ENCODE data around the gene COG6.

The COG6 gene

GRCh38 chr13:39760521-39760920 is 105.1 kb downstream of the COG6 start:
- DNase-seq: no peak
- peaks cover 0 to 10% (median 2%) of the 10 kb centered on the region in 3 donors for H3K36me3 ChIP-seq
- intact Hi-C loops (cut with DNase I; ENCODE audit: low total_unique reads): no loop called here

GRCh38 chr13:39765801-39766463 is 110.5 kb downstream of the COG6 start:
- no peak overlapping the region for H3K4me3 ChIP-seq
- peaks cover 0 to 7% (median 0%) of the 10 kb centered on the region in 3 donors for H3K9me3 ChIP-seq
- peaks cover 0 to 7% (median 0%) of the 10 kb centered on the region in 4 donors for H3K4me1 ChIP-seq
- DNase-seq: peak in 1 of 2 donors; percentile 19
- no peak for TF ChIP-seq CTCF (IDR thresholded peaks at IDR 0.05)
- no peaks in the 10 kb centered on the region for H3K36me3 ChIP-seq
- no peaks in the 10 kb centered on the region for H3K27me3 ChIP-seq
- no peak overlapping the region for H3K27ac ChIP-seq
- intact Hi-C loops (cut with DNase I; ENCODE audit: low total_unique reads): no loop called here

More at GRCh38 chr13:39760521-39760920, 105.1 kb downstream of the COG6 start:
- Histone ChIP-seq H3K9me3 (peaks cover 0 to 14% (median 4%) of the 10 kb centered on the region in 3 donors), H3K4me1 (no peaks in the 10 kb centered on the region), H3K4me3 (no peak overlapping the region), H3K27me3 (no peaks in the 10 kb centered on the region), H3K27ac (no peak overlapping the region)
- no peak for TF ChIP-seq CTCF (IDR thresholded peaks at IDR 0.05)

GRCh38 chr13:39766464-39767158 is 111.1 kb downstream of the COG6 start:
- Histone ChIP-seq H3K4me3 (no peak overlapping the region), H3K9me3 (peaks cover 0 to 7% (median 0%) of the 10 kb centered on the region in 3 donors), H3K27me3 (no peaks in the 10 kb centered on the region), H3K36me3 (peaks cover 0 to 3% (median 0%) of the 10 kb centered on the region in 3 donors), H3K4me1 (peaks cover 0 to 7% (median 0%) of the 10 kb centered on the region in 4 donors), H3K27ac (no peak overlapping the region)
- intact Hi-C loops (cut with DNase I; ENCODE audit: low total_unique reads): no loop called here
- no peak for TF ChIP-seq CTCF (IDR thresholded peaks at IDR 0.05)
- DNase-seq: no peak

GRCh38 chr13:39767791-39768517 is 112.5 kb downstream of the COG6 start:
- intact Hi-C loops (cut with DNase I; ENCODE audit: low total_unique reads): no loop called here
- Histone ChIP-seq H3K9me3 (no peaks in the 10 kb centered on the region), H3K4me1 (peaks cover 0 to 7% (median 0%) of the 10 kb centered on the region in 4 donors), H3K4me3 (no peak overlapping the region), H3K27me3 (no peaks in the 10 kb centered on the region), H3K36me3 (peaks cover 0 to 3% (median 0%) of the 10 kb centered on the region in 3 donors), H3K27ac (no peak overlapping the region)
- TF ChIP-seq CTCF (IDR thresholded peaks at IDR 0.05): no peak
- no peak for DNase-seq

- intact Hi-C loops (cut with DNase I; ENCODE audit: low total_unique reads): no loop called here
- Histone ChIP-seq H3K36me3 (peaks cover 0 to 3% (median 0%) of the 10 kb centered on the region in 3 donors), H3K4me1 (peaks cover 0 to 7% (median 0%) of the 10 kb centered on the region in 4 donors), H3K27ac (no peak overlapping the region), H3K4me3 (no peak overlapping the region), H3K27me3 (no peaks in the 10 kb centered on the region), H3K9me3 (no peaks in the 10 kb centered on the region)
- DNase-seq: no peak
- no peak for TF ChIP-seq CTCF (IDR thresholded peaks at IDR 0.05)
These were observed 113.5 kb downstream of the COG6 start for GRCh38 chr13:39768962-39769361.

Data from tibial artery (tissue), 4 donors.